ENCODE measurements around the gene PPP6R3. TPM values are rescaled to one million over a fixed set of nuclear protein-coding genes. Genes with fewer than 3 reads are reported as not detected.
A peak's percentile ranks its signal among the peaks of the same experiment; 100 is the strongest.

The PPP6R3 gene
- total RNA-seq, 1 experiment from 2014 or later = 113 TPM

GRCh38 chr11:68552542-68552941, 92.0 kb downstream of the PPP6R3 start:
- DNase-seq (ENCODE audit: low read depth) = no peak

DNA sequence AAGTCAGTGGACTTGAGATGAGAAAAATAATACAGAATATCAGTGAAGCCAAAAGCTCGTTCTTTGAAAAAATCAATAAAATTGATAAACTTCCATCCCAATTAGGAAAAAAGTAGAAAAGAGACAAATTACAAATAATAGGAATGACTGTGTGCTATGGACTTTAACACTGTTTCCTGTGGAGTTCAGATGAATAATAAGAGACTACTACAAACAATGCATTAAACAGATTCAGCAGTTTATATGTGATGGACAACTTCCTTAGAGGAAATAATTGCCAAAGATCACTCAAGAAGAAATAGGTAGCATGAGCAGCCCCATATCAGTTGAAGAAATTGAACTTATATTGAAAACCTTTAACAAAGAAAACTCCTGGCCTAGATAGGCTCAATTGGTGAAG, 99.7 kb downstream of the PPP6R3 start:
- DNase-seq (ENCODE audit: low read depth) = no peak

GRCh38 chr11:68563454-68563853, 102.9 kb downstream of the PPP6R3 start:
- no peak for DNase-seq (ENCODE audit: low read depth)

DNA sequence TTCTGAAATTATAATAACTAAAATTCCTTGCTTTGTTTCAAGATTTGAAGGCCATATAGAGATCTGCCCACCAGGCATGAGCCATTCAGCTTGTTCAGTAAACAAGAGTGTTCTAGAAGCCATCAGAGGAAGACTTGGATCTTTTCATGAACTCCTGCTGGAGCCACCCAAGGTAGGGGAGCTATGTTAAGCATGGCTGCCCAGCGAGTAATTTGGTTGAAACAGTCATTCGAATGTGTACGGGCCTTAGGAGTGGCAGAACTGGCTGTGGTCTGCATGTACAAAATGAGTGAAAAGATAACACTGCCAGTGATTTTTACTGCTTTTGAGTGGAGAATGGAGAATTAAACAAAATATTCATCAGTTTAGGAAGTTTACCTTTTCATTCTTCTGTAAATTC, 103.7 kb downstream of the PPP6R3 start:
- DNase-seq (ENCODE audit: low read depth) = no peak

GRCh38 chr11:68565768-68566167, 105.2 kb downstream of the PPP6R3 start:
- no peak for DNase-seq (ENCODE audit: low read depth)

GRCh38 chr11:68567553-68567952, 107.0 kb downstream of the PPP6R3 start:
- no peak for DNase-seq (ENCODE audit: low read depth)

- DNase-seq (ENCODE audit: low read depth) = no peak
These were observed 108.8 kb downstream of the PPP6R3 start for GRCh38 chr11:68569357-68569756.

DNA sequence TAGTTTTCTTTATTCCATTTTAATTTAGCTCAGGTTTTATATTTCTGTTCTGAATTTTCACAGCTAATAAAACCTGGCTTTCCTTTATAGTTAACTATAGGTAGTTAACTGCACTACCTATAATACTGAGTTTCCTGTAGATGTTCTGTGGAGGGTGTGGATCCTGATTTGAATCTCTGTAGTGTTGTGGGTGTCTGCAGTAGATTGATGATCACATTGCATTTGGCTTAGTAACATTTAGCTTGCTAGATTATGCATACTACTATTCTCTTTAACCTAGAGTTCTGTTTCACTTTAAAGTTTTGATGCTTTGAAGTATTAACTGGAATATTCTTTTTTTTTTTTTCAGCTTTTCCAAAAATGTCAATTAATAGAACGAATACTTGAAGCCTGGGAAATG, 110.1 kb downstream of the PPP6R3 start:
- DNase-seq (ENCODE audit: low read depth) = no peak

GRCh38 chr11:68574308-68574707, 113.8 kb downstream of the PPP6R3 start:
- DNase-seq (ENCODE audit: low read depth) = no peak

DNA sequence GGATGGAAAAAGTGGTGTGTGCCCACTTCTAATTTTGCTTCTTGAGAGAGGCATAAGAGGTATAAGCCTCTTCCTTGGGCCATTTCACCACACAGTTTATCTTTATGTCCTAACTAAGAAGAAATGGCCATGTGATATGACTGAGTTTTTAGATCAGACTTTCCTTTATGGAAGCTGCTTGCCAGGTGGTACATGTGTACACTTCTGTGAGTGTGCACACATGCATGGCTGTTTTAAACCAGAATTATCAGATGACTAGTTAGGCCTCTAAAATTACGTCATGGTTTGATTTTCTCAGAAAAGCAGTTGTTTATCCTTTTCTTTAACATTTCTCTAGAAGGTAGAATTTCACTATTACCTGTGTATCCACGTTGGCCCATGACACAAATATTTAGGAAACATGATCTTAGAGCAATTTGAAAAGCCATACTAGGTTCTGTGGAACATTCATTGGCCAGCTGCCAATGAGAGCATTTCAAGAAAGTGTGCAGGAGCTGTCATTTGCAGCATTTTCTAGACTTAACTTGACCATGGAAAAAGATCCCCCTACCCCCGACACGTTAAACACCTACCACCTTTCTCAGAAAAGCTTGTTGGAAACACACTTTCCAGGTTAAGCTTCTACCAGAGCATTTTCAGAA, 114.6 kb downstream of the PPP6R3 start:
- no peak for DNase-seq (ENCODE audit: low read depth)

DNA sequence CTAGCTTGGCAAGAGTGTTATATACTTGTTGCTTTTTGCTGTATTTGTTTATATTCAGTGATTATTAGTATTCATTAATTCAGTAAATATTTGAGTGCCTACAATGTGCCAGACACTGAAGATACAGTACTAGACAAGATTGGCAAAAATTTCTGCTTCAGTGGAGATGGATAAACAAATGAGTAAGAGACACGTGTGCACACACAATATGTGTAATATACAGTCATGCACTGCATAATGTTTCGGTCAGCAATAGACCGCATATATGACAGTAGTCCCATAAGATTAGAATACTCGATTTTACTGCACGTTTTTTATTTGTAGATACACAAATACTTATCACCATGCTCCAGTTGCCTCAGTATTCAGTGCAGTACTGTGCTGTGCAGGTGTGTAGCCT, 118.9 kb downstream of the PPP6R3 start:
- DNase-seq (ENCODE audit: low read depth) = peak; percentile 11

DNA sequence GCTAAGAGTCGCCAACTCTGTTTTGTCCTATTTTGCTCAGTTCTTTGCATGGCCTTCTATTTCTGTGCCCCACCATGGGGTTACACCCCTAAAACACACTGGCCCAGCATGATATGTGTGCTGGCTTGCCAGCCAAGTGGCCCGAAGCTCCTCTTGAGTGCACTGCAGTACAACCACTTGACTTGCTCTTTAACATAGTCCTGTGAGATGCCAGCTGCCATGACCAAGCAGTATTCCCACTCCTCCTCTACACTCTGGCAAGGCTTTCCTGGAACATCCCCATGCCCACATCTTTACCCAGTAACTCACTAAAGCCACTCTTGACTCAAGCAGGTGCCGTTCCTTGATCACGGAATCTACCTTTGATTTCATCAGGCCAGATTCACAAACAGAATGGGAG, 120.9 kb downstream of the PPP6R3 start:
- no peak for DNase-seq (ENCODE audit: low read depth)

GRCh38 chr11:68581901-68582300, 121.3 kb downstream of the PPP6R3 start:
- no peak for DNase-seq (ENCODE audit: low read depth)

DNA sequence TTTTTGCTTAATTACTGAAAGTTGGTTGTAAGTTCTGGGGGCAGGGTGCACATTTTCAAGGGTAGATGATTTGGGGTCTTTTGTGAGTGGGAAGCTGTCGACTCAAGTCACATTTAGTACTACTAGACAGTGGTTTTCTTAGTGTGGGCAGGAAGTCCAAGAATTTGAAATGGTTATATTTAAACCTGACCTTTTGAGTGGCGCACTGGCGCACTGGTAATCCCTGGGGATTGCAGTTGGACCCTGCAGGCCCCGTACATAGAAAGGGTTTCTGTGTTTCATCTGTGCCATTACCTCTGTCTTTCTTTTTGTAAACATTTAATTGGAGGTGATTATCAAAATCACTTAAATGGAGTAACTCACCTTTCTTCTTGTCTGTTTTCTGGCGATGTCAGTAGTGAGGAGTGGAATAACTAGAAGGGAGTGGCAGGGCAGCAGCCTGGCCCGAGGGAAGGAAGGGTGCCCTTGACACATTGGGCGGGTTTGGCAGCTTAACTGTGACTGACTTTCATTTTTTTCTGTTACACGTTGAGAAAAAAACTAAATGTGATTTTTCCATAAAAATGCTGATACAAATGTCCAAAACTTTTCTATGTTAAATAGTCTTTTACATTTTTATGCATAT, 122.0 kb downstream of the PPP6R3 start:
- DNase-seq (ENCODE audit: low read depth) = peak; percentile 27

GRCh38 chr11:68583041-68583446, 122.5 kb downstream of the PPP6R3 start:
- DNase-seq (ENCODE audit: low read depth) = peak; percentile 4

GRCh38 chr11:68584097-68584496, 123.5 kb downstream of the PPP6R3 start:
- DNase-seq (ENCODE audit: low read depth) = peak; percentile 23

DNA sequence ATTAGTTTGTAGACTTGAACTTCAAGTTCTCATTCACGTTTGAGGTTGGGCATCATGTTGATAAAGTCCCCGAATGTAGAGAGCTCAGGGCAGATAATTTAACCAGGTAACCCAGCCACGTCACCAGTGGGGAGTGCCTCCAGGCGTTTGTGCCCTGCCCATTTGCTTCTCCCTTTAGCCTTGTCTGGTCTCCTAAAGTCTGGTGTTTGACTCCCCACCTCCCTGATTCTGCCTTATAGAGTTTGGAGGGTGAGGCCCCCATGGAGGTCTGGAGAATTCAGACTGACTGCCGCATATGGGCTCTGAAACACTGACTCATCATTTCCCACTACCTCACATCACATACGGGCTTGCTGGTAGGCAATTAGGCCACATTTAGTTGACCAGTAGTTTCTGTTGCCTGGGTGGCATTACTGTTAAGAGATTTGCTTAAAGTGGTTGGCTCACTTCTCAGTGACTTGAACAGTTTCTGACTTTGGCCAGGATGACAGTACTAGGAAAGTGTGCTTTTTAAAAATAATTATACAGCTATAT, 124.5 kb downstream of the PPP6R3 start:
- no peak for DNase-seq (ENCODE audit: low read depth)

DNA sequence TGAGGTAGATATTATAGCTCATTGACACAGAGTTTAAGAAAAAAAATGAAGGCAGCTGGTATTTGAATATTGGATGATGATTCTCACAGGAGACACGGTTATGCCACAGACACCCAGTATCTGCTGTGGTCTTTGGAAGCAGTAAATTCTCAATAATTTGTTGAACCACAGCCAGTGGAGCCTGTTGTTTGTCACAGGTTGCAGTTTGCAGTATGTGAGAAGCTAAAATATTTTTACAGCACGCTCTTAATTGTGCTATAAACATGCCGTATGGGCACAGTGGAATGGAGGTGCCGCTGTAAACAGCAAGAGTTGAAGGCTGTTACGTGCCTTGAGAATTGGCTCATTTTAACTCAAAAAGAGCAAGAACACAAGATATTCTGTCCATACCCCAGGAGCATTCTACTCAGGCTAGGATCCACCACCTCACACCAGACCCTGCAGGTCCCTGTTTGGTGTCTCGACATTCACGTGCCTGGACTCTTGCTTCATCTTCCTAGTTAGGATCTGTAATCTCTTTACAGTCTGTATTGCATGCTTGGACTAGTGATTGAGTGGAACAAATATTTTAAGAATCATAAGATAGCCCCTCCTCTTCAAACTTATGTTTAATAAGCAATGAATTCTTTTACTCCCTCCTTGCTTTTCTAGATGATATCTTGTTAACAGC, 129.1 kb downstream of the PPP6R3 start:
- no peak for DNase-seq (ENCODE audit: low read depth)

DNA sequence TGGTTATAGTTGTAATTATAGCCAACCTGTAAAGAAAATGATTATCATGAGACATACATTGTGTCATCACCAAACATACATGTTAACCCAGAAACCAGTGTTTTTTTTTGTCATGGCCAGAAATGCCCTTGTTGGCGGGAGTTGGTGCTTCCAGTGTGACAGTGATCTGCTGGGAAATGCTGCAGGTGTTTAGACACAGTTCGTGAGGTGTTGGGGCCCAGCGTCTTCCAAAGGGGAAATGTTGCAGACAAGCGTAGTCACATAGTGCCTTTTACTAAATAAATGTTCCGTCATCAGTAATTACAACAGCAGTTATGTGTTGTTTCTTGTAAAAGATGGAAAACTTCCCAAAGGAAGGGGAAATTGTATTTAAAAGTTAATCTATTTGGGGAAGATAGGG, 131.2 kb downstream of the PPP6R3 start:
- no peak for DNase-seq (ENCODE audit: low read depth)

DNA sequence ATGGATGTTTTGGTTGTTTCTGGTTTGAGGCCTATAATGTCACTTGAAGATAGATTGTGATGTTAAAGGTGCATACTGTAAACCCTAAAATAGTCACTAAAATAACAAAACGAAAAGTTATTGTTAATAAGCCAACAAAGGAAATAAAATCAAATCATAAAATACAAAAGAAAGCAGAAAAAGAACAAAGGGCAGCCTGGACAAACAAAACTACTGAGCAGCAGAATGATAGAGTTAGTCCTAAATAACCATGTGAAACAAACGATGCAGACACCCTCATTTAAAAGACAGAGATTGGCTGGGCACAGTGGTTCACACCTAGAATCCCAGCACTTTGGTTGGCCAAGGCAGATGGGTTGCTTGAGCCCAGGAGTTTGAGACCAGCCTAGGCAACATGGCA, 132.9 kb downstream of the PPP6R3 start:
- no peak for DNase-seq (ENCODE audit: low read depth)

DNA sequence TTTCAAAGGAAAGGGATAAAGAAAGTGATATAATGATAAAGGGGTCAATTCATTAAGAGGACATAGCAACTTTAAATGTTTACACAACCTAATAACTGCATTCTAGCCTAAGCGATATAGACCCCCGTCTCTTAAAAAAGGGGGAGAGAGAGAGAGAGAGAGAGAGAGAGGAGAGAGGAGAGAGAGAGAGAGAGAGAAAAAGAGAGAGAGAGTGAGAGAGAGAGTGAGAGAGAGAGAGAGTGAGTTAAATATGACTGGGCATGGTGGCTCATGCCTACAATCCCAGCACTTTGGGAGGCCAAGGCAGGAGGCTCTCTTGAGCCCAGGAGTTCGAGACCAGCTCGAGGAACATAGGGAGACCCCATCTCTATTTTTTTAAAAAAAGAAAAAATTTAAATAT, 133.6 kb downstream of the PPP6R3 start:
- DNase-seq (ENCODE audit: low read depth) = no peak

DNA sequence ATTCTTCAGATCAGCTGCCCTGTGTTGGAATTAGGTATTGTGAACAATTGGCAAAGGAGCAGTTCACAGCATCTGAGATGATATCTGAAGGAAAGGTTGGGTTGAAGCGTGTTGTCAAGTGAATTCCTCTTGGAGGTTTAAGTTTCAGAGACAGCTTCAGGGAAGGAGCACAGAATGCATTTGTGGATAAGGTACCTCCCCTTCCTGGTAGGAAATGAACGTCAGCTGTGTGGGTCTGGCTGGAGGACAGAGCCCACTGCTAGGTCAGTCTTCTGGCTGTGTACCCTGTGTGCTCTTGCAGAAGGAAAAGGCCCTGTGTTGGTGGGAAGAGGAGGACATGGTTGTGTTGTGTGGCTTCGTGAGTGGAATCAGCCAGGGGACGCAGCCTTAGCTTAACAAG, 135.7 kb downstream of the PPP6R3 start:
- no peak for DNase-seq (ENCODE audit: low read depth)

Data from RPMI7951 (cell line).